ENCODE measurements around the gene RAB6B. TPM values are rescaled to one million over a fixed set of nuclear protein-coding genes. Genes with fewer than 3 reads are reported as not detected.

Gene RAB6B
- polyA plus RNA-seq, 1 donor: 15.3 TPM

GRCh38 chr3:133882986-133883586 is 12.6 kb downstream of the RAB6B start:
- DNase-seq: no peak

GRCh38 chr3:133881939-133882825 is 13.5 kb downstream of the RAB6B start:
- no peak for DNase-seq

GRCh38 chr3:133881492-133881891 is 14.2 kb downstream of the RAB6B start:
- DNase-seq: no peak

- DNase-seq: no peak
Observed at GRCh38 chr3:133880886-133881455, 14.7 kb downstream of the RAB6B start.

GRCh38 chr3:133880287-133880686 is 15.4 kb downstream of the RAB6B start:
- DNase-seq: no peak

- no peak for DNase-seq
Observed at GRCh38 chr3:133878518-133878917, 17.2 kb downstream of the RAB6B start.

GRCh38 chr3:133877221-133877620 is 18.5 kb downstream of the RAB6B start:
- no peak for DNase-seq

GRCh38 chr3:133874761-133875438 is 20.8 kb downstream of the RAB6B start:
- DNase-seq: no peak

- no peak for DNase-seq
Observed at GRCh38 chr3:133874344-133874743, 21.3 kb downstream of the RAB6B start.

GRCh38 chr3:133872781-133873180 is 22.9 kb downstream of the RAB6B start:
- DNase-seq: no peak

- no peak for DNase-seq
Observed at GRCh38 chr3:133872161-133872560, 23.5 kb downstream of the RAB6B start.

GRCh38 chr3:133871368-133872090 is 24.2 kb downstream of the RAB6B start:
- DNase-seq: no peak

- DNase-seq: no peak
Observed at GRCh38 chr3:133870822-133871221, 24.9 kb downstream of the RAB6B start.

- DNase-seq: no peak
Observed at GRCh38 chr3:133869586-133869985, 26.1 kb downstream of the RAB6B start.

GRCh38 chr3:133868758-133869475 is 26.8 kb downstream of the RAB6B start:
- DNase-seq: no peak

- DNase-seq: no peak
Observed at GRCh38 chr3:133868186-133868585, 27.5 kb downstream of the RAB6B start.

GRCh38 chr3:133866141-133866540 is 29.5 kb downstream of the RAB6B start:
- no peak for DNase-seq

- DNase-seq: no peak
Observed at GRCh38 chr3:133865136-133865855, 30.4 kb downstream of the RAB6B start.

GRCh38 chr3:133864616-133865015 is 31.1 kb downstream of the RAB6B start:
- DNase-seq: no peak

- no peak for DNase-seq
Observed at GRCh38 chr3:133863911-133864310, 31.8 kb downstream of the RAB6B start.

GRCh38 chr3:133862161-133862560 is 33.5 kb downstream of the RAB6B start:
- no peak for DNase-seq
